ENCODE data around the gene DROSHA.

DNA sequence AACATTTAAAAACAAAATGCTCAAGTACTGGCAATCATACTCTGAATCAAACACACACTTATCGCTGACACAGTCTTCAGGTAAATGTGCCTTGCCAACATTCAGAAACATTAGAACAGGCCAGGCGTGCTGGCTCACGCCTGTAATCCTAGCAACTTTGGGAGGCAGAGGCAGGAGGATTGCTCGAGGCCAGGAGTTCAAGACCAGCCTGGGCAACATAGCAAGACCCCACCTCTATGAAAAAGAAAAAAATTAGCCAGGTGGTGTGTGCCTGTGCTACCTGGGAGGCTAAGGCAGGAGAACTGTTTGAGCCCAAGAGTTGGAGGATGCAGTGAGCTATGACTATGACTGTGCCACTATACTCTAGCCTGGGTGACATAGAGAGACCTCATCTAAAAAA, 20.6 kb downstream of the DROSHA start:
- TF ChIP-seq, protein P1, sequence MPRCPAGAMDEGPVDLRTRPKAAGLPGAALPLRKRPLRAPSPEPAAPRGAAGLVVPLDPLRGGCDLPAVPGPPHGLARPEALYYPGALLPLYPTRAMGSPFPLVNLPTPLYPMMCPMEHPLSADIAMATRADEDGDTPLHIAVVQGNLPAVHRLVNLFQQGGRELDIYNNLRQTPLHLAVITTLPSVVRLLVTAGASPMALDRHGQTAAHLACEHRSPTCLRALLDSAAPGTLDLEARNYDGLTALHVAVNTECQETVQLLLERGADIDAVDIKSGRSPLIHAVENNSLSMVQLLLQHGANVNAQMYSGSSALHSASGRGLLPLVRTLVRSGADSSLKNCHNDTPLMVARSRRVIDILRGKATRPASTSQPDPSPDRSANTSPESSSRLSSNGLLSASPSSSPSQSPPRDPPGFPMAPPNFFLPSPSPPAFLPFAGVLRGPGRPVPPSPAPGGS (IDR thresholded peaks at IDR 0.05; ENCODE audit: borderline replicate concordance, insufficient read depth, low read depth, low read length, poor library complexity, severe bottlenecking): no peak
- no peak for TF ChIP-seq NFIC (IDR thresholded peaks at IDR 0.05; ENCODE audit: low read depth, low read length)
- TF ChIP-seq MAX (IDR thresholded peaks at IDR 0.05; ENCODE audit: low read depth, low read length): no peak
- TF ChIP-seq MTA3 (IDR thresholded peaks at IDR 0.05; ENCODE audit: borderline replicate concordance, low read length): no peak
- no peak for TF ChIP-seq POLR2A (IDR thresholded peaks at IDR 0.05; ENCODE audit: low read depth, low read length)
- TF ChIP-seq SPI1 (IDR thresholded peaks at IDR 0.05; ENCODE audit: borderline replicate concordance, insufficient read depth, low read depth, low read length): no peak
- TF ChIP-seq, protein P2, sequence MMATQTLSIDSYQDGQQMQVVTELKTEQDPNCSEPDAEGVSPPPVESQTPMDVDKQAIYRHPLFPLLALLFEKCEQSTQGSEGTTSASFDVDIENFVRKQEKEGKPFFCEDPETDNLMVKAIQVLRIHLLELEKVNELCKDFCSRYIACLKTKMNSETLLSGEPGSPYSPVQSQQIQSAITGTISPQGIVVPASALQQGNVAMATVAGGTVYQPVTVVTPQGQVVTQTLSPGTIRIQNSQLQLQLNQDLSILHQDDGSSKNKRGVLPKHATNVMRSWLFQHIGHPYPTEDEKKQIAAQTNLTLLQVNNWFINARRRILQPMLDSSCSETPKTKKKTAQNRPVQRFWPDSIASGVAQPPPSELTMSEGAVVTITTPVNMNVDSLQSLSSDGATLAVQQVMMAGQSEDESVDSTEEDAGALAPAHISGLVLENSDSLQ (IDR thresholded peaks at IDR 0.05): no peak
